Kidney glomerular epithelial cell (primary cell): ENCODE results near the gene CHST2.
"Not testable (repeated sequence)": the region's sequence is repeated elsewhere in the genome, so short reads cannot be mapped to it uniquely, and the experiment has no call there.

Experiments
- DNase-seq: peaks from one replicate; lab custom pipeline; 2025; lab: John Stamatoyannopoulos, UW

The CHST2 gene

GRCh38 chr3:143119009-143119914, at the start of gene CHST2:
CHST2 (plus strand) TSS chr3:143119771; CDS start chr3:143120817, 1,046 bp downstream.
- peak; percentile 77 for DNase-seq

GRCh38 chr3:143070977-143071551, 48.5 kb upstream of the CHST2 start:
- peak; percentile 88 for DNase-seq

- no peak for DNase-seq
Observed at GRCh38 chr3:143071776-143072175, 47.8 kb upstream of the CHST2 start.

GRCh38 chr3:143072298-143073020, 47.1 kb upstream of the CHST2 start:
- DNase-seq: not testable (repeated sequence)

- not testable (repeated sequence) for DNase-seq
Observed at GRCh38 chr3:143073541-143073940, 46.0 kb upstream of the CHST2 start.

GRCh38 chr3:143073983-143074382, 45.6 kb upstream of the CHST2 start:
- not testable (repeated sequence) for DNase-seq

GRCh38 chr3:143078883-143079282, 40.7 kb upstream of the CHST2 start:
- peak; percentile 19 for DNase-seq

GRCh38 chr3:143080196-143080595, 39.4 kb upstream of the CHST2 start:
- DNase-seq: no peak

- DNase-seq: no peak
Observed at GRCh38 chr3:143081365-143081764, 38.2 kb upstream of the CHST2 start.

GRCh38 chr3:143081844-143082778, 37.5 kb upstream of the CHST2 start:
- DNase-seq: no peak

GRCh38 chr3:143083781-143084180, 35.8 kb upstream of the CHST2 start:
- DNase-seq: no peak

- peak; percentile 90 for DNase-seq
Observed at GRCh38 chr3:143084856-143085731, 34.5 kb upstream of the CHST2 start.

- DNase-seq: no peak
Observed at GRCh38 chr3:143088835-143089234, 30.7 kb upstream of the CHST2 start.

GRCh38 chr3:143089965-143090364, 29.6 kb upstream of the CHST2 start:
- no peak for DNase-seq

- DNase-seq: no peak
Observed at GRCh38 chr3:143090486-143090885, 29.1 kb upstream of the CHST2 start.

- peak; percentile 4 for DNase-seq
Observed at GRCh38 chr3:143090976-143091837, 28.4 kb upstream of the CHST2 start.

- DNase-seq: no peak
Observed at GRCh38 chr3:143092191-143092590, 27.4 kb upstream of the CHST2 start.

- no peak for DNase-seq
Observed at GRCh38 chr3:143095813-143096212, 23.8 kb upstream of the CHST2 start.

- DNase-seq: no peak
Observed at GRCh38 chr3:143098032-143098764, 21.4 kb upstream of the CHST2 start.
